Lower lobe of right lung (tissue), 2 donors: Measurements from ENCODE around the gene SPRYD3. TPM values are rescaled to one million over a fixed set of nuclear protein-coding genes. Genes with fewer than 3 reads are reported as not detected.

Experiments used
- ATAC-seq, 2 donors: fragments of 200-7000 bp; cut with Tn5 transposase; one replicate each; pipeline ENCODE4 v1.9.1; 2020 to 2022; ENCODE audit warnings: mild to moderate bottlenecking in 2 of 2, moderate library complexity in 2 of 2
- DNase-seq: peaks from one replicate; pipeline ENCODE4 v3.0.0-alpha.2; 2020
- H3K27ac ChIP-seq: fragments of 200-600 bp; one replicate; pipeline ENCODE4 v1.8.0; 2022
- H3K27me3 ChIP-seq: fragments of 200-600 bp; one replicate; pipeline ENCODE4 v1.8.0; 2022; ENCODE audit warnings: low read depth
- H3K36me3 ChIP-seq: fragments of 200-600 bp; one replicate; pipeline ENCODE4 v1.8.0; 2022; ENCODE audit warnings: mild to moderate bottlenecking
- H3K4me1 ChIP-seq: fragments of 200-600 bp; one replicate; pipeline ENCODE4 v1.8.0; 2022
- H3K4me3 ChIP-seq: fragments of 200-600 bp; one replicate; pipeline ENCODE4 v1.8.0; 2022; ENCODE audit warnings: mild to moderate bottlenecking
- H3K9me3 ChIP-seq: fragments of 200-600 bp; one replicate; pipeline ENCODE4 v1.8.0; 2022
- intact Hi-C: fragments of 100-400 bp; cut with DNase I; formaldehyde crosslinking; loops from one replicate; pipeline ENCODE4 v1.11.0; 2022
- total RNA-seq: library from RNA; stranded (reverse); fragmentation: NEBNext Ultra II Directional; extraction: Animal tissue kit (Norgen Biotek cat#: 25700); gene quantifications from one replicate; pipeline ENCODE4 v1.2.1, GENCODE V29; 2021
- TF ChIP-seq, protein P1 (sequence below): fragments of 200-600 bp; IDR thresholded peaks from one replicate; pipeline ENCODE4 v1.8.0; 2022; ENCODE audit warnings: antibody characterized with exemption, mild to moderate bottlenecking
- donor health status: DM: no; HTN: yes; CAD: no; lungs with severe emphysema.

SPRYD3 gene
- total RNA-seq, 1 donor from 2014 or later = 47.9 TPM

DNA sequence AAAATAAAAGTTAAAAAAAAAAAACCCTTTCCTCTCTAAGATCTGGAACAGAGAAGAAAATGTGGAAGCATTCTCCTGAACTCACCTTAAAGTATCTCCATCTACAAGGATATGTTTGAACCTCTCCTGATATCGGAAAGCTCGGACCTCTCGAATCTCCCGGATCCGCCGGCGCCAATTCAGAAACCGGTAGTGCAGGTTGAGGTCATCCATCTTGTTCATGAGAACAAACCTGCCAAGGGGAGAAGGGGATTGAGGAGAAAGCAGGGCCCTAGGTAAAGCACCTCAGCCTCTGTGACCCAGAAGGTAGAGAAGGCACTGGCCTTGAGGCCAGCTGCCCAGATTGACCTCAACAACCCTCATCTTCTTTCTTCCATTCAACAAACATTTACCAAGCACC is 2.2 kb downstream of the SPRYD3 start:
- Histone ChIP-seq H3K36me3 (peaks cover 45% of the 10 kb centered on the region), H3K4me1 (peaks cover 58% of the 10 kb centered on the region), H3K27ac (peak overlapping the region; percentile 25), H3K9me3 (no peaks in the 10 kb centered on the region), H3K4me3 (no peak overlapping the region), H3K27me3 (no peaks in the 10 kb centered on the region)
- ATAC-seq = no peak
- TF ChIP-seq, protein P1, sequence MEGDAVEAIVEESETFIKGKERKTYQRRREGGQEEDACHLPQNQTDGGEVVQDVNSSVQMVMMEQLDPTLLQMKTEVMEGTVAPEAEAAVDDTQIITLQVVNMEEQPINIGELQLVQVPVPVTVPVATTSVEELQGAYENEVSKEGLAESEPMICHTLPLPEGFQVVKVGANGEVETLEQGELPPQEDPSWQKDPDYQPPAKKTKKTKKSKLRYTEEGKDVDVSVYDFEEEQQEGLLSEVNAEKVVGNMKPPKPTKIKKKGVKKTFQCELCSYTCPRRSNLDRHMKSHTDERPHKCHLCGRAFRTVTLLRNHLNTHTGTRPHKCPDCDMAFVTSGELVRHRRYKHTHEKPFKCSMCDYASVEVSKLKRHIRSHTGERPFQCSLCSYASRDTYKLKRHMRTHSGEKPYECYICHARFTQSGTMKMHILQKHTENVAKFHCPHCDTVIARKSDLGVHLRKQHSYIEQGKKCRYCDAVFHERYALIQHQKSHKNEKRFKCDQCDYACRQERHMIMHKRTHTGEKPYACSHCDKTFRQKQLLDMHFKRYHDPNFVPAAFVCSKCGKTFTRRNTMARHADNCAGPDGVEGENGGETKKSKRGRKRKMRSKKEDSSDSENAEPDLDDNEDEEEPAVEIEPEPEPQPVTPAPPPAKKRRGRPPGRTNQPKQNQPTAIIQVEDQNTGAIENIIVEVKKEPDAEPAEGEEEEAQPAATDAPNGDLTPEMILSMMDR = no peak
- intact Hi-C loops = no loop called here
- DNase-seq = no peak

DNA sequence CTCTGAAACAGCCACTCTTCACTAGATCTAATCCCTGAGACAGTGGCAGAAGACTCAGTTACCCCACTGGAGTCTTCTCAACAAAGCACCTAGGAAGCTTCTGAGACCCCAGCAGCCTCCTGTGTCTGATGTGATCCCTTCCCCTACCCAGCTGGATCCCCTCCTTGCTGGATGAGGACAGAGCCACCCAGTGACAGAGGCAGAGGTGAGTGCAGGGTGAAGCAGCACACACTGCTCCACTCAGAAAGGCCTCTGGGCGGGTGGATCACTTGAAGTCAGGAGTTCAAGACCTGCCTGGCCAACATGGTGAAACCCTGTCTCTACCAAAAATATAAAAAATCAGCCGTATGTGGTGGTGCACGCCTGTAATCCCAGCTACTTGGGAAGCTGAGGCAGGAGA is 2.7 kb downstream of the SPRYD3 start:
- Histone ChIP-seq H3K27me3 (no peaks in the 10 kb centered on the region), H3K4me3 (no peak overlapping the region), H3K4me1 (peaks cover 63% of the 10 kb centered on the region), H3K36me3 (peaks cover 46% of the 10 kb centered on the region), H3K27ac (no peak overlapping the region), H3K9me3 (no peaks in the 10 kb centered on the region)
- intact Hi-C loops = no loop called here
- no peak for ATAC-seq
- TF ChIP-seq, protein P1 = no peak
- DNase-seq = no peak

DNA sequence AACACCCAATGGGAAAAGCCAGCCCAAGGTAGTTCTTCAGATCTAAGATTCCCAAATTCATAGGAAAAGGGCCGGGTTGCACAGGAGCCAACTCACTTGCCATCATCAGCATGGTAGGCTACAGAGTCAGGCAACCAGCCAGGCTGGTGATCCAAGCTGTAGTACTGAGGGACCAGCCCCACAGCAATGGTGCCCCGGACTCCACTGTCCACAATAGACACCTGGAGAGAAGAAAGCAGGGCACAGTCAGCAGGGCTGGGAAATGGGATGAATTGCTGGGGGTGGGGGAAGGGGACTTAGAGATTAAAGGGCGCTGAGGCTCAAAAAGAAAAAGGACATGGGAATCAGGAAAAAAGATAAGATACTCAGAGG is 4.2 kb downstream of the SPRYD3 start:
- no peaks in the 10 kb centered on the region for H3K9me3 ChIP-seq
- no peak for ATAC-seq
- TF ChIP-seq, protein P1 = no peak
- no peak overlapping the region for H3K4me3 ChIP-seq
- peaks cover 76% of the 10 kb centered on the region for H3K4me1 ChIP-seq
- DNase-seq = no peak
- H3K27me3 ChIP-seq = no peaks in the 10 kb centered on the region
- no peak overlapping the region for H3K27ac ChIP-seq
- H3K36me3 ChIP-seq = peaks cover 60% of the 10 kb centered on the region
- intact Hi-C loops = no loop called here

DNA sequence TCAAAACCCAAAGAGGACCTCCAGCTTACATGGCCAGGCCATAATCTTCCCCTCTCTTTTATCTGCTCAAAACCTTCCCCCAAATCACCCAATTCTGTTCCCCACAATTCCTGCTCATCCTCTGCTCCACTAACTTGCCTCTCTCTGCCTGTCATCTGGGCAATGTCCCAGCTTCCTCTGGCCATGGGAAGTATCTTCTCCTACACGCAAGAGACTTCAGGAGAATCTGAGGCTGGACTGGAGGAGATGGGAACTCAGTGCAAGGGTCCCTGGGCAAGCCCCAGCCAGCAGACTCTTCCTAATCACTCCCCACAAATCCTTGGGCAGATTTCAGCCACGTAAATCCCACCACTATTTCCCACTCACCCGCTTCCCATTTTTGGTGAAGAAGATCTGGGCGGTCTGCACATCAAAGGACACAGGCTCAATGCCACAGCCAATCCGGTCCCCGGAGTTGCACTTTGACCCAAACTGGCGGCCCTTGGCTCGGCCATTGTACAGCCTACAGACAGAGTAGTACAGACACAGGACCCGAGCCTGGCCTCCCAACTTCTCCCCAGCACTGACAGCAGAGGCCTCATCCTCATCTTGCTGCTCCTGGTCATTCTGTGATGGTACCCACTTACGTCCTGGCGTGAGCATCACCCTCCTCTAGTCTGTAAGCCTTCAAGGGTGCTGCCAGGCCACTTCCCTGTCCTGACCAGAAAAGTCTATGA is 4.7 kb downstream of the SPRYD3 start:
- Histone ChIP-seq H3K4me1 (peaks cover 78% of the 10 kb centered on the region), H3K27ac (peak overlapping the region; percentile 46), H3K4me3 (no peak overlapping the region), H3K27me3 (no peaks in the 10 kb centered on the region), H3K9me3 (no peaks in the 10 kb centered on the region), H3K36me3 (peaks cover 62% of the 10 kb centered on the region)
- no peak for DNase-seq
- intact Hi-C loops = no loop called here
- TF ChIP-seq, protein P1 = no peak
- no peak for ATAC-seq

DNA sequence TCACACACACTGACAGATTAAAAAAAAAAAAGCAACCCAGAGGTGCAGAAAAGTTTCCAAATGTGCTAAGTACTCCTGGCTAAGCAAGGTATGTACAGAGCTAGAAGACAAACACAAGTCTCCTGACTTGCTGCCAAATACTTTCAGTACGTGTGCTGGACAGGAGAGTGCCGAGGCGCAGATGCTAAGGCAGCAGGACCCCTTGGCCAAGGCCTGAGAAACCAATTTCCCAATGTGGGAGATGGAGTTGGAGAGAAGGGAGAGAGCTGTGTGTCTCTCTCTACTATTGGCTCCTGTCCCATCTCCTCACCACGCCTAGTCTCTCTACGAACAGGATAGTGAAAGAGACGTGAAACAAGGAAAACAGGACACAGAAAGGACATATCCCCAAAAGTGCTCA is 5.3 kb downstream of the SPRYD3 start:
- TF ChIP-seq, protein P1 = no peak
- H3K27me3 ChIP-seq = no peaks in the 10 kb centered on the region
- no peak for DNase-seq
- H3K4me3 ChIP-seq = no peak overlapping the region
- H3K4me1 ChIP-seq = peaks cover 78% of the 10 kb centered on the region
- peak; percentile 59 to 71 for ATAC-seq
- H3K27ac ChIP-seq = peak overlapping the region; percentile 46
- H3K9me3 ChIP-seq = no peaks in the 10 kb centered on the region
- H3K36me3 ChIP-seq = peaks cover 62% of the 10 kb centered on the region
- intact Hi-C loops = no loop called here
